ENCODE measurements around the gene ARID1B. TPM values are rescaled to one million over a fixed set of nuclear protein-coding genes. Genes with fewer than 3 reads are reported as not detected.

The ARID1B gene
- total RNA-seq, 1 donor from 2014 or later = 43.4 TPM

- Histone ChIP-seq H3K4me3 (no peak overlapping the region), H3K4me1 (no peaks in the 10 kb centered on the region), H3K36me3 (no peaks in the 10 kb centered on the region), H3K27ac (replicated peaks) (no peak overlapping the region), H3K9me3 (replicated peaks) (no peaks in the 10 kb centered on the region), H3K27me3 (ENCODE audit: low read depth) (no peaks in the 10 kb centered on the region)
- intact Hi-C loops (cut with micrococcal nuclease) = no loop called here
- TF ChIP-seq CTCF (IDR thresholded peaks at IDR 0.05; ENCODE audit: borderline replicate concordance) = no peak
- no peak for DNase-seq
Measured at GRCh38 chr6:157213907-157214565, 436.9 kb downstream of the ARID1B start.

- Histone ChIP-seq H3K27ac (replicated peaks) (no peak overlapping the region), H3K4me1 (peaks cover 4% of the 10 kb centered on the region), H3K4me3 (no peak overlapping the region), H3K27me3 (ENCODE audit: low read depth) (no peaks in the 10 kb centered on the region), H3K9me3 (replicated peaks) (no peaks in the 10 kb centered on the region), H3K36me3 (no peaks in the 10 kb centered on the region)
- TF ChIP-seq CTCF (IDR thresholded peaks at IDR 0.05; ENCODE audit: borderline replicate concordance) = no peak
- intact Hi-C loops (cut with micrococcal nuclease) = no loop called here
- DNase-seq = no peak
Measured at GRCh38 chr6:157215717-157216116, 438.5 kb downstream of the ARID1B start.

- intact Hi-C loops (cut with micrococcal nuclease) = no loop called here
- DNase-seq = no peak
- no peak overlapping the region for H3K27ac ChIP-seq (replicated peaks)
- H3K27me3 ChIP-seq (ENCODE audit: low read depth) = no peaks in the 10 kb centered on the region
- no peaks in the 10 kb centered on the region for H3K9me3 ChIP-seq (replicated peaks)
- H3K4me3 ChIP-seq = no peak overlapping the region
- H3K36me3 ChIP-seq = no peaks in the 10 kb centered on the region
- peaks cover 7% of the 10 kb centered on the region for H3K4me1 ChIP-seq
- no peak for TF ChIP-seq CTCF (IDR thresholded peaks at IDR 0.05; ENCODE audit: borderline replicate concordance)
Measured at GRCh38 chr6:157216570-157216969, 439.4 kb downstream of the ARID1B start.

GRCh38 chr6:157217198-157217893, 440.2 kb downstream of the ARID1B start:
- H3K27me3 ChIP-seq (ENCODE audit: low read depth) = no peaks in the 10 kb centered on the region
- no peaks in the 10 kb centered on the region for H3K36me3 ChIP-seq
- no peak overlapping the region for H3K27ac ChIP-seq (replicated peaks)
- H3K4me3 ChIP-seq = no peak overlapping the region
- intact Hi-C loops (cut with micrococcal nuclease) = no loop called here
- H3K9me3 ChIP-seq (replicated peaks) = no peaks in the 10 kb centered on the region
- TF ChIP-seq CTCF (IDR thresholded peaks at IDR 0.05; ENCODE audit: borderline replicate concordance) = no peak
- peaks cover 7% of the 10 kb centered on the region for H3K4me1 ChIP-seq
- no peak for DNase-seq

- Histone ChIP-seq H3K4me3 (no peak overlapping the region), H3K27ac (replicated peaks) (no peak overlapping the region), H3K36me3 (no peaks in the 10 kb centered on the region), H3K27me3 (ENCODE audit: low read depth) (no peaks in the 10 kb centered on the region), H3K4me1 (peaks cover 7% of the 10 kb centered on the region), H3K9me3 (replicated peaks) (no peaks in the 10 kb centered on the region)
- no peak for DNase-seq
- TF ChIP-seq CTCF (IDR thresholded peaks at IDR 0.05; ENCODE audit: borderline replicate concordance) = no peak
- intact Hi-C loops (cut with micrococcal nuclease) = no loop called here
Measured at GRCh38 chr6:157217894-157218370, 440.8 kb downstream of the ARID1B start.
